Upper lobe of left lung (tissue), 4 donors: ENCODE data around the gene HERC2.

Experiments
- EP300 ChIP-seq, 4 donors: sonication (generic); formaldehyde crosslinking; IDR thresholded peaks; one replicate each; pipeline ENCODE4 v1.5.1; 2017; ENCODE audit warnings: antibody characterized with exemption in 4 of 4, control low read depth in 2 of 4
- TF ChIP-seq, protein P1 (sequence below), 6 experiments: fragments of 450-650 bp in 4 of 6; fragments of 200-600 bp in 2 of 6; sonication (generic) in 2 of 6; IDR thresholded peaks; one replicate each; pipeline ENCODE4 v1.5.1; 2016 to 2019; ENCODE audit warnings: antibody characterized with exemption in 6 of 6

- TF ChIP-seq, protein P1, sequence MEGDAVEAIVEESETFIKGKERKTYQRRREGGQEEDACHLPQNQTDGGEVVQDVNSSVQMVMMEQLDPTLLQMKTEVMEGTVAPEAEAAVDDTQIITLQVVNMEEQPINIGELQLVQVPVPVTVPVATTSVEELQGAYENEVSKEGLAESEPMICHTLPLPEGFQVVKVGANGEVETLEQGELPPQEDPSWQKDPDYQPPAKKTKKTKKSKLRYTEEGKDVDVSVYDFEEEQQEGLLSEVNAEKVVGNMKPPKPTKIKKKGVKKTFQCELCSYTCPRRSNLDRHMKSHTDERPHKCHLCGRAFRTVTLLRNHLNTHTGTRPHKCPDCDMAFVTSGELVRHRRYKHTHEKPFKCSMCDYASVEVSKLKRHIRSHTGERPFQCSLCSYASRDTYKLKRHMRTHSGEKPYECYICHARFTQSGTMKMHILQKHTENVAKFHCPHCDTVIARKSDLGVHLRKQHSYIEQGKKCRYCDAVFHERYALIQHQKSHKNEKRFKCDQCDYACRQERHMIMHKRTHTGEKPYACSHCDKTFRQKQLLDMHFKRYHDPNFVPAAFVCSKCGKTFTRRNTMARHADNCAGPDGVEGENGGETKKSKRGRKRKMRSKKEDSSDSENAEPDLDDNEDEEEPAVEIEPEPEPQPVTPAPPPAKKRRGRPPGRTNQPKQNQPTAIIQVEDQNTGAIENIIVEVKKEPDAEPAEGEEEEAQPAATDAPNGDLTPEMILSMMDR (IDR thresholded peaks at IDR 0.05), result no peak
- no peak for TF ChIP-seq EP300 (IDR thresholded peaks at IDR 0.05)
Observed at GRCh38 chr15:28252831-28253230, 69.1 kb downstream of the HERC2 start.
